H1 (cell line): ENCODE data around the gene PXN. TPM values are rescaled to one million over a fixed set of nuclear protein-coding genes. Genes with fewer than 3 reads are reported as not detected.

Source experiments
- CTCF ChIA-PET: fragments of 300-600 bp; sonication (Branson Sonifier 250); formaldehyde crosslinking; loops from one replicate; lab custom pipeline; 2021; ENCODE audit not compliant: partially characterized antibody; lab: Charles Lee
- POLR2A ChIA-PET: fragments of 300-600 bp; sonication (Branson Sonifier 250); formaldehyde crosslinking; loops from one replicate; lab custom pipeline; 2021; ENCODE audit warnings: inconsistent platforms; ENCODE audit not compliant: partially characterized antibody; lab: Charles Lee
- DNase-seq, 2 experiments: peaks; one replicate each; pipeline versions ENCODE4 v3.0.0 to v3.0.0-alpha.2; 2010 to 2022; ENCODE audit warnings: low spot score in 2 of 2, low read depth in 1 of 2, mixed read lengths in 1 of 2
- FAIRE-seq: peaks from 2 replicates; lab custom pipeline; 2011; peaks lifted over from hg19 to GRCh38; lab: Jason Lieb, UNC
- H2AFZ ChIP-seq: 2 replicates; pipeline ENCODE4 v1.8.1; 2012; ENCODE audit warnings: low read length, inconsistent platforms
- H2AK5ac ChIP-seq: 2 replicates; pipeline ENCODE4 v1.6.1; 2013; ENCODE audit warnings: low read depth, low read length
- H2BK120ac ChIP-seq: replicated peaks from 2 replicates; pipeline ENCODE3; 2013; ENCODE audit warnings: low read depth, low read length, inconsistent platforms
- H2BK12ac ChIP-seq: 2 replicates; pipeline ENCODE4 v1.6.1; 2013; ENCODE audit warnings: low read depth, low read length
- H2BK15ac ChIP-seq: 2 replicates; pipeline ENCODE4 v1.6.1; 2013; ENCODE audit warnings: low read length
- H2BK20ac ChIP-seq: 2 replicates; pipeline ENCODE4 v1.6.1; 2013; ENCODE audit warnings: low read length
- H2BK5ac ChIP-seq: 2 replicates; pipeline ENCODE4 v1.6.1; 2013; ENCODE audit warnings: low read depth, low read length
- H3K14ac ChIP-seq: 2 replicates; pipeline ENCODE4 v1.6.1; 2013; ENCODE audit warnings: inconsistent platforms; ENCODE audit not compliant: insufficient read length
- H3K18ac ChIP-seq: 2 replicates; pipeline ENCODE4 v1.6.1; 2013; ENCODE audit warnings: low read length; ENCODE audit errors: extremely low read depth
- H3K23ac ChIP-seq: 2 replicates; pipeline ENCODE4 v1.6.1; 2013; ENCODE audit warnings: inconsistent platforms; ENCODE audit not compliant: insufficient read length
- H3K23me2 ChIP-seq: 2 replicates; pipeline ENCODE4 v1.6.1; 2013; ENCODE audit warnings: low read depth, low read length
- H3K27ac ChIP-seq: 2 replicates; pipeline ENCODE4 v1.6.1; 2011; ENCODE audit warnings: low read depth, low read length, inconsistent platforms
- H3K27me3 ChIP-seq, 4 experiments: replicated peaks in 1 of 4; 1 replicate in 1 of 4; 2 replicates in 3 of 4; pipeline versions ENCODE4 v1.6.1 to v1.8.1; 2011 to 2013; ENCODE audit warnings: low read length in 3 of 4, mild to moderate bottlenecking in 3 of 4, inconsistent platforms in 2 of 4, mixed read lengths in 2 of 4, moderate library complexity in 1 of 4; ENCODE audit not compliant: control insufficient read depth in 3 of 4, insufficient read depth in 3 of 4; ENCODE audit errors: extremely low read depth in 1 of 4
- H3K36me3 ChIP-seq, 4 experiments: 2 replicates each; pipeline versions ENCODE4 v1.6.1 to v1.8.1; 2011 to 2013; ENCODE audit warnings: mild to moderate bottlenecking in 4 of 4, low read length in 3 of 4, moderate library complexity in 2 of 4, control low read depth in 1 of 4, inconsistent platforms in 1 of 4; ENCODE audit not compliant: insufficient read depth in 4 of 4, control insufficient read depth in 2 of 4
- H3K4ac ChIP-seq: replicated peaks from 2 replicates; pipeline ENCODE3; 2013; ENCODE audit warnings: low read length, low read depth, mixed read lengths, inconsistent platforms; ENCODE audit not compliant: insufficient read length
- H3K4me1 ChIP-seq, 4 experiments: replicated peaks in 1 of 4; 1 replicate in 1 of 4; 2 replicates in 3 of 4; pipeline versions ENCODE4 v1.6.1 to v1.8.1; 2011 to 2013; ENCODE audit warnings: low read length in 3 of 4, inconsistent platforms in 2 of 4, mixed read lengths in 1 of 4; ENCODE audit not compliant: insufficient read depth in 4 of 4, control insufficient read depth in 3 of 4
- H3K4me2 ChIP-seq, 2 experiments: 2 replicates each; pipeline versions ENCODE4 v1.6.1 to v1.8.1; 2011 to 2013; ENCODE audit warnings: low read depth in 2 of 2, low read length in 2 of 2, control low read depth in 1 of 2, inconsistent platforms in 1 of 2, mild to moderate bottlenecking in 1 of 2; ENCODE audit not compliant: insufficient read depth in 1 of 2
- H3K4me3 ChIP-seq, 4 experiments: fragments of 200-600, 300-600 bp in 1 of 4; sonication (generic), shearing (Covaris generic), sonication (Bioruptor Twin) in 1 of 4; 2 replicates each; pipeline versions ENCODE4 v1.5.1 to v1.8.1; 2011 to 2016; ENCODE audit warnings: low read length in 4 of 4, low read depth in 3 of 4, control low read depth in 2 of 4, inconsistent platforms in 2 of 4, mild to moderate bottlenecking in 2 of 4, mixed read lengths in 1 of 4, moderate library complexity in 1 of 4; ENCODE audit not compliant: insufficient read depth in 2 of 4; ENCODE audit errors: extremely low read depth in 1 of 4
- H3K56ac ChIP-seq: replicated peaks from 2 replicates; pipeline ENCODE3; 2013; ENCODE audit warnings: low read depth, mild to moderate bottlenecking, mixed read lengths, low read length, inconsistent platforms; ENCODE audit not compliant: insufficient read length
- H3K79me1 ChIP-seq: 2 replicates; pipeline ENCODE4 v1.6.1; 2013; ENCODE audit warnings: low read depth, low read length, control low read depth
- H3K79me2 ChIP-seq, 2 experiments: 2 replicates each; pipeline versions ENCODE4 v1.6.1 to v1.8.1; 2012 to 2013; ENCODE audit warnings: low read length in 2 of 2, mild to moderate bottlenecking in 2 of 2, inconsistent platforms in 1 of 2; ENCODE audit not compliant: insufficient read depth in 2 of 2, control insufficient read depth in 1 of 2
- H3K9ac ChIP-seq, 4 experiments: replicated peaks in 1 of 4; 1 replicate in 1 of 4; 2 replicates in 3 of 4; pipeline versions ENCODE4 v1.6.1 to v1.8.1; 2011 to 2013; ENCODE audit warnings: low read depth in 3 of 4, low read length in 3 of 4, control low read depth in 2 of 4, mild to moderate bottlenecking in 2 of 4, moderate library complexity in 2 of 4, inconsistent platforms in 1 of 4; ENCODE audit errors: extremely low read depth in 1 of 4
- H3K9me3 ChIP-seq, 2 experiments: 2 replicates each; pipeline versions ENCODE4 v1.6.1 to v1.8.1; 2012 to 2013; ENCODE audit warnings: mild to moderate bottlenecking in 2 of 2, moderate library complexity in 2 of 2, control low read depth in 1 of 2, inconsistent platforms in 1 of 2, low read depth in 1 of 2, low read length in 1 of 2, mixed read lengths in 1 of 2; ENCODE audit not compliant: insufficient read depth in 2 of 2
- H4K20me1 ChIP-seq, 2 experiments: replicated peaks in 1 of 2; 2 replicates each; pipeline versions ENCODE3 to v1.8.1; 2011 to 2013; ENCODE audit warnings: inconsistent platforms in 2 of 2, low read length in 2 of 2, mild to moderate bottlenecking in 1 of 2; ENCODE audit not compliant: insufficient read depth in 2 of 2, control insufficient read depth in 1 of 2
- H4K5ac ChIP-seq: 2 replicates; pipeline ENCODE4 v1.6.1; 2013; ENCODE audit warnings: low read length, low read depth, mixed read lengths, inconsistent platforms; ENCODE audit not compliant: insufficient read length
- H4K8ac ChIP-seq: 2 replicates; pipeline ENCODE4 v1.8.0; 2013; ENCODE audit warnings: mild to moderate bottlenecking, moderate library complexity, low read length, inconsistent platforms; ENCODE audit not compliant: insufficient read depth; ENCODE audit errors: extremely low read depth
- H4K91ac ChIP-seq: replicated peaks from 2 replicates; pipeline ENCODE3; 2013; ENCODE audit warnings: low read length, mixed read lengths, inconsistent platforms; ENCODE audit not compliant: insufficient read length
- ATF3 ChIP-seq: IDR thresholded peaks from 2 replicates; pipeline ENCODE4 v1.6.1; 2011; ENCODE audit warnings: low read depth, mild to moderate bottlenecking, low read length; ENCODE audit not compliant: insufficient read depth
- KDM1A ChIP-seq: fragments of 200-600, 300-600 bp; sonication (generic); IDR thresholded peaks from 2 replicates; pipeline ENCODE4 v1.7.1; 2016; ENCODE audit warnings: mild to moderate bottlenecking, low read length, borderline replicate concordance
- KDM5A ChIP-seq: fragments of 200-600 bp; IDR thresholded peaks from 2 replicates; pipeline ENCODE4 v1.7.1; 2012; ENCODE audit warnings: mild to moderate bottlenecking, low read length, inconsistent platforms, mixed read lengths
- PHF8 ChIP-seq: fragments of 200-600 bp; sonication (generic); conservative IDR thresholded peaks from 2 replicates; pipeline ENCODE4 v1.7.1; 2012; ENCODE audit warnings: low read depth, mild to moderate bottlenecking, inconsistent platforms, low read length, moderate library complexity
- POLR2A ChIP-seq, 2 experiments: IDR thresholded peaks; 1 replicate in 1 of 2; 2 replicates in 1 of 2; pipeline ENCODE4 v1.6.1; 2011; ENCODE audit warnings: low read depth in 2 of 2, low read length in 2 of 2, mild to moderate bottlenecking in 2 of 2; ENCODE audit errors: control extremely low read depth in 1 of 2
- SP1 ChIP-seq: IDR thresholded peaks from 2 replicates; pipeline ENCODE4 v1.6.1; 2011; ENCODE audit warnings: low read depth, low read length
- WGBS, 2 experiments: shearing (Covaris generic) in 1 of 2; methylation state at CpG; one replicate each; pipeline versions ENCODE4 v1.1.6 to v1.1.7; 2013 to 2015; ENCODE audit warnings: low lambda C conversion rate in 2 of 2, mixed read lengths in 2 of 2, inconsistent platforms in 1 of 2, low coverage in 1 of 2, missing lambda C conversion rate in 1 of 2; ENCODE audit not compliant: insufficient replicate concordance in 2 of 2, insufficient coverage in 1 of 2, insufficient read length in 1 of 2; ENCODE audit errors: extremely low coverage in 1 of 2, missing lambda C conversion rate in 1 of 2; 5-methylcytosine and 5-hydroxymethylcytosine counted together
- polyA plus RNA-seq, 7 experiments: library from polyadenylated mRNA; depleted of rRNA in 3 of 7; stranded (reverse) in 5 of 7; unstranded in 2 of 7; fragments of >200 nt in 5 of 7; fragments of 200-250 nt in 2 of 7; gene quantifications; 1 replicate in 5 of 7; 2 replicates in 1 of 7; 4 replicates in 1 of 7; pipeline versions ENCODE4 v1.2.1 to v1.2.3, GENCODE V29; 2011 to 2013; ENCODE audit warnings: missing spikeins in 2 of 7, mixed read lengths in 2 of 7
- total RNA-seq: library from RNA; stranded (reverse); fragmentation: NEBNext Ultra II Directional; extraction: Animal tissue kit (Norgen Biotek cat#: 25700); gene quantifications from 2 replicates; pipeline ENCODE4 v1.2.1, GENCODE V29; 2021
- TF ChIP-seq, protein P1 (sequence below), 3 experiments: IDR thresholded peaks; 1 replicate in 2 of 3; 2 replicates in 1 of 3; pipeline versions ENCODE4 v1.5.1 to v1.6.1; 2011; ENCODE audit warnings: low read length in 3 of 3, mild to moderate bottlenecking in 3 of 3, inconsistent platforms in 2 of 3, low read depth in 1 of 3, moderate library complexity in 1 of 3; ENCODE audit not compliant: insufficient read depth in 1 of 3; ENCODE audit errors: control extremely low read depth in 1 of 3

PXN gene
- total and polyA plus RNA-seq, 2 of the 8 experiments (the other 6 are each of a cell fraction or from before 2014, with no cell fraction given), result 51.0 to 105 TPM

DNA sequence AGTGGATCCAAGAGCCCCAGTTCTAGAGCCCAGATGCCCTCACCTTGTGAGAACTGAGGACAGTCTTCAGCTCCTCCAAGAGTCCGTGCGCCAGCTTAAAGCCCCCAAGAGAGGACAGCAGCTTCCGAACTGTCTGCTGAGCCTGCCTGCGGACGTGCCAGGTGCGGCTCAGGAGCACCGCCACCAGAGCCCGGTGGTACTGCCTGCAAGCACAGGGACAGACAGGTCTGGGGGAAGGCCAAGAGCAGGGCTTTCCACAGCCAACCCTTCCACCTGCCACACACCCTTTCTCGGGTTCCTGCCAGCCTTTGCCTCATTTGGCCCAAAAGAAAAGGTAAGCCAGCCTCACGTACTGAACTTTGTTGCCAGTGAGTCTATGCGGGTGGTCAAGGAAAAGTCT is 101.2 kb downstream of the PXN start:
- Histone ChIP-seq H2AK5ac (no peak overlapping the region), H2BK5ac (no peak overlapping the region), H3K56ac (no peak overlapping the region), H4K20me1 (peaks cover 4 to 10% of the 10 kb centered on the region in 2 experiments), H2BK20ac (no peak overlapping the region), H3K9me3 (no peaks in the 10 kb centered on the region), H2BK12ac (no peak overlapping the region), H4K5ac (no peak overlapping the region), H2BK15ac (no peak overlapping the region), H3K27me3 (no peaks in the 10 kb centered on the region), H3K79me2 (no peaks in the 10 kb centered on the region), H4K8ac (no peak overlapping the region), H3K4ac (no peak overlapping the region), H3K36me3 (peaks cover 55 to 79% (median 63%) of the 10 kb centered on the region in 4 experiments), H4K91ac (no peak overlapping the region), H3K14ac (no peak overlapping the region), H3K27ac (no peak overlapping the region), H2AFZ (no peak overlapping the region), H3K18ac (no peak overlapping the region), H3K79me1 (peaks cover 2% of the 10 kb centered on the region; the same call in 1 of the 2 replicates), H3K9ac (no peak overlapping the region), H3K4me2 (no peak overlapping the region), H2BK120ac (no peak overlapping the region), H3K23ac (no peak overlapping the region), H3K4me3 (no peak overlapping the region), H3K23me2 (no peaks in the 10 kb centered on the region), H3K4me1 (no peaks in the 10 kb centered on the region)
- TF ChIP-seq ATF3, result no peak
- TF ChIP-seq PHF8, result no peak
- TF ChIP-seq KDM5A, result no peak
- no peak for TF ChIP-seq KDM1A
- TF ChIP-seq, protein P1, sequence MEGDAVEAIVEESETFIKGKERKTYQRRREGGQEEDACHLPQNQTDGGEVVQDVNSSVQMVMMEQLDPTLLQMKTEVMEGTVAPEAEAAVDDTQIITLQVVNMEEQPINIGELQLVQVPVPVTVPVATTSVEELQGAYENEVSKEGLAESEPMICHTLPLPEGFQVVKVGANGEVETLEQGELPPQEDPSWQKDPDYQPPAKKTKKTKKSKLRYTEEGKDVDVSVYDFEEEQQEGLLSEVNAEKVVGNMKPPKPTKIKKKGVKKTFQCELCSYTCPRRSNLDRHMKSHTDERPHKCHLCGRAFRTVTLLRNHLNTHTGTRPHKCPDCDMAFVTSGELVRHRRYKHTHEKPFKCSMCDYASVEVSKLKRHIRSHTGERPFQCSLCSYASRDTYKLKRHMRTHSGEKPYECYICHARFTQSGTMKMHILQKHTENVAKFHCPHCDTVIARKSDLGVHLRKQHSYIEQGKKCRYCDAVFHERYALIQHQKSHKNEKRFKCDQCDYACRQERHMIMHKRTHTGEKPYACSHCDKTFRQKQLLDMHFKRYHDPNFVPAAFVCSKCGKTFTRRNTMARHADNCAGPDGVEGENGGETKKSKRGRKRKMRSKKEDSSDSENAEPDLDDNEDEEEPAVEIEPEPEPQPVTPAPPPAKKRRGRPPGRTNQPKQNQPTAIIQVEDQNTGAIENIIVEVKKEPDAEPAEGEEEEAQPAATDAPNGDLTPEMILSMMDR (IDR thresholded peaks at IDR 0.05; ENCODE audit: control extremely low read depth in 1 of 3, insufficient read depth in 1 of 3, low read depth in 1 of 3, low read length in 3 of 3), result no peak
- TF ChIP-seq POLR2A (IDR thresholded peaks at IDR 0.05; ENCODE audit: control extremely low read depth in 1 of 2, low read depth in 2 of 2, low read length in 2 of 2), result no peak
- no peak for TF ChIP-seq SP1
- POLR2A ChIA-PET, result interaction anchor here (0.7 to 20.9 kb wide), 13 partner anchors 9 to 127 kb away, joined by 3 to 358 read pairs (median 3); partner anchors contain the start of genes GCN1, RNU4-2 and RPLP0
- CTCF ChIA-PET, result interaction anchor here (0.8 to 2.0 kb wide), 2 partner anchors 36 to 111 kb away, joined by 3 to 8 read pairs; partner anchors contain the start of gene RPLP0
- 91% methylated on average over 11 of the region's 11 CpGs; no CpG with 5 or more reads in 1 of the 2 experiments for WGBS, 2 experiments
- no peak for FAIRE-seq
- no peak for DNase-seq
